HEK293 (cell line): Measurements from ENCODE around the gene NOP9.
A peak's percentile ranks its signal among the peaks of the same experiment; 100 is the strongest.

ENCODE experiments used
- CTCF ChIA-PET: fragments of 350-600 bp; formaldehyde crosslinking; extraction: SDS; loops from one replicate; lab custom pipeline; 2021; ENCODE audit warnings: antibody characterized with exemption; lab: Yijun Ruan, JAX
- POLR2A ChIA-PET: fragments of 300-600 bp; formaldehyde crosslinking; extraction: SDS; loops from one replicate; lab custom pipeline; 2020; ENCODE audit warnings: antibody characterized with exemption, inconsistent platforms; lab: Yijun Ruan, JAX
- H3K27ac ChIP-seq: fragments of 200-500 bp; sonication (Bioruptor generic); 2 replicates; pipeline ENCODE4 v1.5.1; 2014; ENCODE audit warnings: low read depth, low read length, control low read depth, inconsistent platforms; ENCODE audit errors: extremely low read depth
- H3K36me3 ChIP-seq, 2 experiments: fragments of 200-500 bp in 1 of 2; sonication (Bioruptor generic) in 1 of 2; 1 replicate in 1 of 2; 2 replicates in 1 of 2; pipeline ENCODE4 v1.5.1; 2014 to 2017; ENCODE audit warnings: inconsistent platforms in 2 of 2, low read length in 2 of 2; ENCODE audit not compliant: control insufficient read depth in 2 of 2, insufficient read depth in 1 of 2
- H3K4me1 ChIP-seq: fragments of 200-500 bp; sonication (Bioruptor generic); 2 replicates; pipeline ENCODE4 v1.5.1; 2014; ENCODE audit warnings: mild to moderate bottlenecking, low read length, inconsistent platforms; ENCODE audit not compliant: control insufficient read depth, insufficient read depth
- H3K4me3 ChIP-seq: 2 replicates; pipeline ENCODE4 v1.5.1; 2011; ENCODE audit warnings: low read depth, mild to moderate bottlenecking, control low read depth, low read length, moderate library complexity
- H3K9me3 ChIP-seq: fragments of 200-500 bp; sonication (Bioruptor generic); 2 replicates; pipeline ENCODE4 v1.5.1; 2014; ENCODE audit warnings: low read depth, low read length, inconsistent platforms; ENCODE audit not compliant: control insufficient read depth, insufficient read depth
- GLI2 ChIP-seq: fragments of 450-650 bp; formaldehyde crosslinking; IDR thresholded peaks from 2 replicates; pipeline ENCODE4; 2017; ENCODE audit warnings: missing biosample characterization, missing genetic modification characterization, low read depth, borderline replicate concordance
- KLF10 ChIP-seq: fragments of 450-650 bp; IDR thresholded peaks from 2 replicates; pipeline ENCODE4 v1.5.1; 2018; ENCODE audit warnings: missing biosample characterization, mild to moderate bottlenecking, missing genetic modification characterization
- RBAK ChIP-seq: fragments of 450-650 bp; formaldehyde crosslinking; IDR thresholded peaks from 2 replicates; pipeline ENCODE4 v1.5.1; 2016; ENCODE audit warnings: missing biosample characterization, missing genetic modification characterization
- SP7 ChIP-seq: fragments of 450-650 bp; formaldehyde crosslinking; IDR thresholded peaks from 2 replicates; pipeline ENCODE4 v1.5.1; 2016; ENCODE audit warnings: missing biosample characterization, missing genetic modification characterization
- ZBTB20 ChIP-seq: fragments of 450-650 bp; formaldehyde crosslinking; IDR thresholded peaks from 2 replicates; pipeline ENCODE4 v1.5.1; 2016; ENCODE audit warnings: missing biosample characterization, missing genetic modification characterization
- ZBTB48 ChIP-seq: fragments of 450-650 bp; formaldehyde crosslinking; IDR thresholded peaks from 2 replicates; pipeline ENCODE4 v1.5.1; 2016; ENCODE audit warnings: missing biosample characterization, missing genetic modification characterization
- ZNF133 ChIP-seq: fragments of 450-650 bp; formaldehyde crosslinking; IDR thresholded peaks from 2 replicates; pipeline ENCODE4 v1.5.1; 2016; ENCODE audit warnings: missing biosample characterization, missing genetic modification characterization
- ZNF155 ChIP-seq: fragments of 450-650 bp; formaldehyde crosslinking; IDR thresholded peaks from 2 replicates; pipeline ENCODE4 v1.5.1; 2016; ENCODE audit warnings: missing biosample characterization, missing genetic modification characterization
- ZNF157 ChIP-seq: fragments of 450-650 bp; formaldehyde crosslinking; IDR thresholded peaks from 2 replicates; pipeline ENCODE4 v1.5.1; 2016; ENCODE audit warnings: missing biosample characterization, missing genetic modification characterization
- ZNF274 ChIP-seq, 2 experiments: fragments of 200-500 bp in 1 of 2; fragments of 450-650 bp in 1 of 2; sonication (Bioruptor generic) in 1 of 2; formaldehyde crosslinking in 1 of 2; IDR thresholded peaks; 2 replicates each; pipeline versions ENCODE4 v1.5.1 to v1.6.1; 2014 to 2016; ENCODE audit warnings: borderline replicate concordance in 1 of 2, inconsistent platforms in 1 of 2, low read length in 1 of 2, missing biosample characterization in 1 of 2, missing genetic modification characterization in 1 of 2
- ZNF514 ChIP-seq: fragments of 450-650 bp; formaldehyde crosslinking; IDR thresholded peaks from 2 replicates; pipeline ENCODE4 v1.5.1; 2016; ENCODE audit warnings: missing biosample characterization, missing genetic modification characterization
- ZNF530 ChIP-seq: fragments of 450-650 bp; formaldehyde crosslinking; IDR thresholded peaks from 2 replicates; pipeline ENCODE4 v1.5.1; 2016; ENCODE audit warnings: low read depth, missing biosample characterization, missing genetic modification characterization
- ZNF549 ChIP-seq: fragments of 450-650 bp; IDR thresholded peaks from 2 replicates; pipeline ENCODE4 v1.5.1; 2018; ENCODE audit warnings: missing biosample characterization, missing genetic modification characterization, mild to moderate bottlenecking, inconsistent platforms, moderate library complexity
- ZNF555 ChIP-seq: fragments of 450-650 bp; formaldehyde crosslinking; conservative IDR thresholded peaks from 2 replicates; pipeline ENCODE4 v1.5.1; 2017; ENCODE audit warnings: missing biosample characterization, mild to moderate bottlenecking, missing genetic modification characterization, inconsistent platforms
- ZNF596 ChIP-seq: fragments of 450-650 bp; IDR thresholded peaks from 2 replicates; pipeline ENCODE4 v1.5.0; 2018; ENCODE audit warnings: missing biosample characterization, mild to moderate bottlenecking, missing genetic modification characterization, moderate library complexity
- ZNF600 ChIP-seq: fragments of 450-650 bp; formaldehyde crosslinking; IDR thresholded peaks from 2 replicates; pipeline ENCODE4 v1.5.1; 2016; ENCODE audit warnings: missing biosample characterization, missing genetic modification characterization
- ZNF623 ChIP-seq: fragments of 450-650 bp; formaldehyde crosslinking; IDR thresholded peaks from 2 replicates; pipeline ENCODE4 v1.5.1; 2016; ENCODE audit warnings: missing biosample characterization, missing genetic modification characterization
- TF ChIP-seq, protein P1 (sequence below): fragments of 450-650 bp; formaldehyde crosslinking; IDR thresholded peaks from 2 replicates; pipeline ENCODE4 v1.5.1; 2016; ENCODE audit warnings: missing biosample characterization, missing genetic modification characterization
- TF ChIP-seq, protein P2 (sequence below): fragments of 450-650 bp; formaldehyde crosslinking; IDR thresholded peaks from 2 replicates; pipeline ENCODE4 v1.5.1; 2017; ENCODE audit warnings: missing biosample characterization, missing genetic modification characterization
- TF ChIP-seq, protein P3 (sequence below): fragments of 450-650 bp; formaldehyde crosslinking; IDR thresholded peaks from 2 replicates; pipeline ENCODE4 v1.5.1; 2016; ENCODE audit warnings: missing biosample characterization, missing genetic modification characterization

NOP9 gene

DNA sequence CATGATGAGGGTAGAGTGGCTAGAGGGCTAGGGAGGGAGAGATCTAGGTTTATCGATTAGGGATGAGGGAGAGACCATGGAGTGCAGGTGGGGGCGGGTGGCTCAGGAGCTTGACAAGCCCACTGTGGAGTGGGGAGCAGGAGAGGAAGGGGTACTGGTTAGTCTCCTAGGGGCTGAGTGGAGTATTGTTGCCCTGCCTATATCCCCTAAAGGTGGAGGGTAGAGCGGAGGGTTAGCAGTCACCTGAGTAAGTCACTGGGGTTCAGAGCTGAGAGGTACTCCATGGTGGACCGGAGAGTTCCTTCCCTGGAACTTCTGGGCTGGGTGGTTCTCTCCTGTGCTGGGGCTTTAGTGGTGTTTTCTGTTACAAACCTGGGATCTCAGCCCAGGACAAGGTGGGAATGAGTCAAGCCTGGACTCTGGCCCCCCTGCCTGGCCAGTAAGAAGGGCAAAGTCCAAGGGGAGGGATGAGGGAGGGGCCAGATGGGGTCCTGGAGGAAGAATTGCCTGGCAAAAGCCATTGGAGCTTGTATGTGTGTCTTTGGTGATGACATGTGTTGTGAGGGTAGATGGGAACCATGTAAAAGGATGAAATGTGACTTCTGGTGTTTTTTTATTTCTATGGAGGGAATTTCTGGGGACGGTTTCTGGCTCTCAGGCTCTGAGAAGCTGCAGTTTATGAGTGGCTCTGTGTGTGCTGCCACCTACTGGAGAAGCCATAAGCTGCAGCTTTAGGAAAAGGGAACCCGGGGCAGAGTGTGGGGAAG is 8.1 kb downstream of the NOP9 start, which contains the start of gene CIDEB (continued):
- 0 out of 2 replicates have a peak, but pooled peaks have one; percentile 9 for TF ChIP-seq ZNF600 (tag by site-specific recombination)
- 0 out of 2 replicates have a peak, but pooled peaks have one; percentile 10 for TF ChIP-seq SP7
- TF ChIP-seq ZNF133 = no peak

DNA sequence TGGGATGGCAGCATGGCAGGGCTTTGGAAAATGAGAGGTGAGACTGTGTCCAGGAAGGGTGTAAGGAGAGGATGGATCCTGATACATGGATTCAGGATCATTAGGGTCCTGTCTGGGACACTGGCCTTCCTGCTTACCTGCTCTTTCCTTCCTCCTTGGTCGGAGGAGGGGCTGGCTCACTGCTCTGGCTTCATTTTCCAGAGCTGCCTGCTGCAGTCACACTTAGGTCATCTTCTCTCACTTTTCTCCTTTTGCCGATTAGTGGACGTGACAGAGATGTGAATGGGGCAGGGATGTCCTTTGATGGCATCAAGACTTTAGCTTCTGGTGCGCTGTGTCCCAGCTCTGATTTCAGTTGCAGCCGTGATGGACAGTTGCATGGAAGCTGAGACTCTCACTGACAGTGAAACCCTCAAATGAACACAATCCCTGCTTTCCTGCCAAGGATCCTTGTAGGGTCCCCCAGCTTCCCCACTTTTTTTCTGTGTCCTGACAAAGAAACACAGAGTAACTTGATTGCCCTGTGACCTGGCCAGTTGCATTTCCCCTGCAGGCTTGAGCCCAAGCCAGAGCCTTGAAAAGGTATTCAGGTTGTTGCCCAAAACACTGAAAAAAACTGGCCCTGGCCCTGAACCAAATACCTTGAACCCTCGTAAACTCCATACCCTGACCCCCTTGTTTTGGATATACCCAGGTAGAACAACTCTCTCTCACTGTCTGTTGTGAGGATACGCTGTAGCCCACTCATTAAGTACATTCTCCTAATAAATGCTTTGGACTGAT is 8.9 kb downstream of the NOP9 start:
- Histone ChIP-seq H3K4me1 (no peaks in the 10 kb centered on the region), H3K36me3 (peaks cover 15 to 89% of the 10 kb centered on the region in 2 experiments), H3K9me3 (no peaks in the 10 kb centered on the region), H3K27ac (no peak overlapping the region), H3K4me3 (no peak overlapping the region)
- ChIA-PET CTCF (interaction anchor here (0.5 to 5.1 kb wide), 43 partner anchors 8 to 1364 kb away, joined by 3 to 70 read pairs (median 4); partner anchors contain the start of genes CBLN3, CHMP4A, DHRS1 and KHNYN), POLR2A (interaction anchor here (0.8 to 2.7 kb wide), 9 partner anchors 9 to 173 kb away, joined by 3 to 15 read pairs (median 4); partner anchors contain the start of genes DHRS1, NOP9, PSME1 and RABGGTA)
- TF ChIP-seq ZNF549 (no peak), ZBTB20 (tag by site-specific recombination) (0 out of 2 replicates have a peak, but pooled peaks have one; percentile 6), ZNF274 (IDR thresholded peaks at IDR 0.05; ENCODE audit: low read length) (no peak), ZNF274 (tag by site-specific recombination; IDR thresholded peaks at IDR 0.05; ENCODE audit: borderline replicate concordance) (no peak), ZNF530 (tag by site-specific recombination) (no peak)

DNA sequence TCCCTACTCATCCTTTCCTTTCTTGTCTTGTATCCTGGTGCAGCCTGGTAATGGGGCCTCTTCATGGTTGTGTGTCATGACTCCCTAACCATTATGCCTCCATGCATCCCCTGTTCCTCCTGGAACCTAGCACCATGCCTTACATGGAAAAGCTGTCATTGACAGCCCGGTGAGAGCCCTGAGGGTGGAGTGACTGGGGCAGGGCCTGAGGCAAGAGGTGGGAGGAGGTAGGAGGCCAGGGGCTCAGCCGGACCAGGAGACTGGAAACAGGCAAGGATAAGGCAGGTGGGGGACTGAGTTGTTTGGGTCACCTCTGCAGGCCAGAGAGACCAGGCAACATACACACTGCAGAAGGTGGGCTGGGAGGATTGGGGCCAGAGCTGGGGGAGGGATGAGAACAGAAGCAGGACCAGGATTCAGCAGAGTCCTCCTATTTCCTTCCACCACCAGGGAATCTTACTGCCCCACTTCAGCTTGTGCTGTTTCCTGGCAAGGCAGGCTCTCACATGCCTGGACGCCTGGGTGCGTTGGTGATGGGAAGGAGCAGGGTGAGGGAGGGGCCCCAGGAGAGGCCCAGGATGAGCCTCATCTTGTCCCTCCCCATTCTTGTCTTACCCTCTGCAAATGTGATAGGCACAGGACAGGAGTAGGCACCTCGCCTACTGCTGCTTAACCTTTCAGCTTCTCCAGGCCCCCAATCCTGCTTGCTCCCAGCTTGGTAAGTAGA is 10.1 kb downstream of the NOP9 start, which contains the start of gene LTB4R2:
LTB4R2 (plus strand) TSS at position 603 of the 727 bp plus-strand sequence. CDS start 525 bp downstream, outside the sequence.
- Histone ChIP-seq H3K4me3 (no peak within 1 kb of the TSS), H3K9me3 (no peaks in the 10 kb centered on the region), H3K4me1 (no peaks in the 10 kb centered on the region), H3K27ac (no peak within 1 kb of the TSS), H3K36me3 (peaks cover 10 to 77% of the 10 kb centered on the region in 2 experiments)
- POLR2A ChIA-PET = interaction anchor here (2.2 to 2.7 kb wide), 2 partner anchors 39 to 67 kb away, joined by 9 to 15 read pairs; partner anchors contain the start of genes RABGGTA and TINF2
- no peak for TF ChIP-seq ZNF155 (tag by site-specific recombination)
- TF ChIP-seq ZNF596 = no peak
- TF ChIP-seq ZBTB48 (tag by site-specific recombination) = no peak
- TF ChIP-seq KLF10 (tag by site-specific recombination) = no peak
- no peak for TF ChIP-seq ZNF157 (tag by site-specific recombination)
- TF ChIP-seq, protein P1, sequence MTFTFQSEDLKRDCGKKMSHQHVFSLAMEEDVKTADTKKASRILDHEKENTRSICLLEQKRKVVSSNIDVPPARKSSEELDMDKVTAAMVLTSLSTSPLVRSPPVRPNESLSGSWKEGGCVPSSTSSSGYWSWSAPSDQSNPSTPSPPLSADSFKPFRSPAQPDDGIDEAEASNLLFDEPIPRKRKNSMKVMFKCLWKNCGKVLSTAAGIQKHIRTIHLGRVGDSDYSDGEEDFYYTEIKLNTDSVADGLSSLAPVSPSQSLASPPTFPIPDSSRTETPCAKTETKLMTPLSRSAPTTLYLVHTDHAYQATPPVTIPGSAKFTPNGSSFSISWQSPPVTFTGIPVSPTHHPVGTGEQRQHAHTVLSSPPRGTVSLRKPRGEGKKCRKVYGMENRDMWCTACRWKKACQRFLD (tag by site-specific recombination) = no peak
- TF ChIP-seq ZNF555 (tag by site-specific recombination) = no peak
- TF ChIP-seq ZNF623 (tag by site-specific recombination) = no peak
- TF ChIP-seq ZNF514 (tag by site-specific recombination) = no peak
- no peak for TF ChIP-seq RBAK (tag by site-specific recombination)
- TF ChIP-seq GLI2 (tag by site-specific recombination) = no peak
- TF ChIP-seq, protein P2, sequence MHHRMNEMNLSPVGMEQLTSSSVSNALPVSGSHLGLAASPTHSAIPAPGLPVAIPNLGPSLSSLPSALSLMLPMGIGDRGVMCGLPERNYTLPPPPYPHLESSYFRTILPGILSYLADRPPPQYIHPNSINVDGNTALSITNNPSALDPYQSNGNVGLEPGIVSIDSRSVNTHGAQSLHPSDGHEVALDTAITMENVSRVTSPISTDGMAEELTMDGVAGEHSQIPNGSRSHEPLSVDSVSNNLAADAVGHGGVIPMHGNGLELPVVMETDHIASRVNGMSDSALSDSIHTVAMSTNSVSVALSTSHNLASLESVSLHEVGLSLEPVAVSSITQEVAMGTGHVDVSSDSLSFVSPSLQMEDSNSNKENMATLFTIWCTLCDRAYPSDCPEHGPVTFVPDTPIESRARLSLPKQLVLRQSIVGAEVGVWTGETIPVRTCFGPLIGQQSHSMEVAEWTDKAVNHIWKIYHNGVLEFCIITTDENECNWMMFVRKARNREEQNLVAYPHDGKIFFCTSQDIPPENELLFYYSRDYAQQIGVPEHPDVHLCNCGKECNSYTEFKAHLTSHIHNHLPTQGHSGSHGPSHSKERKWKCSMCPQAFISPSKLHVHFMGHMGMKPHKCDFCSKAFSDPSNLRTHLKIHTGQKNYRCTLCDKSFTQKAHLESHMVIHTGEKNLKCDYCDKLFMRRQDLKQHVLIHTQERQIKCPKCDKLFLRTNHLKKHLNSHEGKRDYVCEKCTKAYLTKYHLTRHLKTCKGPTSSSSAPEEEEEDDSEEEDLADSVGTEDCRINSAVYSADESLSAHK = no peak
- TF ChIP-seq, protein P3, sequence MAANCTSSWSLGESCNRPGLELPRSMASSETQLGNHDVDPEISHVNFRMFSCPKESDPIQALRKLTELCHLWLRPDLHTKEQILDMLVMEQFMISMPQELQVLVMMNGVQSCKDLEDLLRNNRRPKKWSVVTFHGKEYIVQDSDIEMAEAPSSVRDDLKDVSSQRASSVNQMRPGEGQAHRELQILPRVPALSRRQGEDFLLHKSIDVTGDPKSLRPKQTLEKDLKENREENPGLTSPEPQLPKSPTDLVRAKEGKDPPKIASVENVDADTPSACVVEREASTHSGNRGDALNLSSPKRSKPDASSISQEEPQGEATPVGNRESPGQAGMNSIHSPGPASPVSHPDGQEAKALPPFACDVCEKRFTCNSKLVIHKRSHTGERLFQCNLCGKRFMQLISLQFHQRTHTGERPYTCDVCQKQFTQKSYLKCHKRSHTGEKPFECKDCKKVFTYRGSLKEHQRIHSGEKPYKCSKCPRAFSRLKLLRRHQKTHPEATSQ (tag by site-specific recombination) = no peak
- CTCF ChIA-PET = interaction anchor here (0.5 to 5.1 kb wide), 12 partner anchors 11 to 826 kb away, joined by 3 to 70 read pairs (median 3); partner anchors contain the start of genes CBLN3, DHRS1, KHNYN and MDP1
